Measurements from ENCODE around the gene DCBLD1.

The DCBLD1 gene

GRCh38 chr6:117531346-117531745, 48.9 kb downstream of the DCBLD1 start:
- peak; percentile 35 for DNase-seq (ENCODE audit: low read depth)

DNA sequence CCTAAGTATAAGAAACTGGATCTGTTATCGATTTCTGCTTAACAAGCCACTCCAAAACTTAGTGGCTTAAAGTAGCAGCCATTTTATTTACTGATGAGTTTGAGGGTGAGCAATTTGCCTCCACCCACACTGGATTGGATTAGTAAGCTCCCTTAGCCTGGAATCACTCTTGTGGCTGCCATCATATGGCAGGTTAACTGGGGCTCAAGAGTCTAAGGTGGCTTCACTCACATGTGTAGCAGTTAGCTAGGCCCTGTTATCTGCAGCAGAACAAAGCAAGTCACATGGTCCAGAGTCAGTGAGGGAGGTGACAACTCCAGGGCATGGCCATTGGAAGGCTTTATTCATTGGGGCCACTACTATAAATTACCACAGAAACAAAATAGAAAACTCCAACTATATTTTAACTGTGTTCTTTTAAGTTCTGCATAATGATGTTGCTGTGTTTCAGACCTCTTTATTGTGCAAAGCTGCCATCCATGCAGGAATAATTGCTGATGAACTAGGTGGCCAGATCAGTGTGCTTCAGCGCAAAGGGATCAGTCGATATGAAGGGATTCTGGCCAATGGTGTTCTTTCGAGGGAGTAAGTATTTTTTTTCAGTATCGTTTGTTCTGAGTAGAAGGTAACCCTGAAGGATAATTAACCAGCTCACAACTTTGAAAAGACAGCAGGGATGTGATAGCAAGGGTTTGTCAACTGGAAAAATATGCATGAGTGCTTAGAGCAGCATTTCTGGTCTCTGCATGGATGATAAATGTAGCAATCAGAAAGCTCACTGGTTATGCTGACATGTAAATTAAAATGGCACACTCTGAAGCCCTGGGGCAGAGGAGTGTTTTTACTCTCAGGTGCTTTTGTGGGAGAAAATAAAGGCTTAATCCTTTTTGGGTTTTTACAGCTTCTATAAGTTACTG, 49.6 kb downstream of the DCBLD1 start:
- DNase-seq (ENCODE audit: low read depth) = no peak

GRCh38 chr6:117533775-117534174, 51.3 kb downstream of the DCBLD1 start:
- no peak for DNase-seq (ENCODE audit: low read depth)

DNA sequence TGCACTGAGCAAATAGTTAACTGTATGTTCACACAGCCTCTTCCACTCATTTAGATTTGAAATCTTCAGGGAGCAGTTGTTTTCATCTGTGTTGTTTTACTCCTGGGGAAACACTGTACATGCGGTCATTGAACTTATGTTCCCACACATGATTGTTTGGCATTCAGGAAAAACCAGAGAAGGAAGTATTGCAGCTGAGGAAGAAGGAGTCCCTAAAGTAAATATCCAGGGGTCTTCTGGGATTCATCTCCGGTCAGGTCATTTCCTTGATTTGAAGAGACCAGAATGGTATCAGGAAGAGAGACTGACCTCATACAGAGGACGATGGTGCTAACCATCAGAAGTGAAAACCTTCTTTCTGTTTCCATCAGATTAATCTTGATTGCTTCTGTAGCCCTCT, 52.5 kb downstream of the DCBLD1 start:
- DNase-seq (ENCODE audit: low read depth) = no peak

GRCh38 chr6:117536317-117536716, 53.8 kb downstream of the DCBLD1 start:
- peak; percentile 41 for DNase-seq (ENCODE audit: low read depth)

DNA sequence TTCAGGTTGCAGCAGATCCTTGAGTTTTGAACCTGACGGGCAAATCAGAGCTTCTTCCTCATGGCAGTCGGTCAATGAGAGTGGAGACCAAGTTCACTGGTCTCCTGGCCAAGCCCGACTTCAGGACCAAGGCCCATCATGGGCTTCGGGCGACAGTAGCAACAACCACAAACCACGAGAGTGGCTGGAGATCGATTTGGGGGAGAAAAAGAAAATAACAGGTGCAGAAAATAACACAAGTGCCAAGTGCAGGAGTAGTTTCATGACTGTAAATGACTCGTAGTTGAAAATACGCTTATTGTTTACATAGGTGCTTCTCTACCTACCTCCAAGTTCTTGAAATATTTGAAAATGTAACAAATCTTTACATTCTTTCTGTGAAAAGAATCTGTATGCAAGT, 56.1 kb downstream of the DCBLD1 start:
- no peak for DNase-seq (ENCODE audit: low read depth)

GRCh38 chr6:117540670-117541069, 58.2 kb downstream of the DCBLD1 start:
- DNase-seq (ENCODE audit: low read depth) = no peak

- no peak for DNase-seq (ENCODE audit: low read depth)
These were observed 60.0 kb downstream of the DCBLD1 start for GRCh38 chr6:117542493-117542892.

DNA sequence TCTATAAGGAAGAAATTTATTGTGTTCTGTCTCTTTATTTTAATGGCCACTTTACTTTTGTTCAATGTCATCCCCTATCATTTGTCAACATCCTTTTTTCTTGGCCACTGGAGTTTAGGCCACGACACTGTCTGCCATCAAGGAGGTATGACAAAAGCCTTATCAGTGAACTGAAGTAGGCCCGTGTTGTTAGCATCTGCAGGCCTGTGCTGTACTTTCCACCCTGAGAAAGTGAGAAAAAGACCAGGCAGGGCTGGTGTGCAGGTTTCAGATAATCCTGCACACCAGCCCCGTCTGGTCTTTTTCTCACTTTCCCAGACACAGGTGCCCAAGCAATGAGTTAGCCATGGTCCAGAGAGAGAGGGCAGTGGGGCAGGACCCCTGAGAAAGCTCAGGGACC, 62.2 kb downstream of the DCBLD1 start:
- DNase-seq (ENCODE audit: low read depth) = no peak

GRCh38 chr6:117545161-117545595, 62.7 kb downstream of the DCBLD1 start:
- DNase-seq (ENCODE audit: low read depth) = no peak

DNA sequence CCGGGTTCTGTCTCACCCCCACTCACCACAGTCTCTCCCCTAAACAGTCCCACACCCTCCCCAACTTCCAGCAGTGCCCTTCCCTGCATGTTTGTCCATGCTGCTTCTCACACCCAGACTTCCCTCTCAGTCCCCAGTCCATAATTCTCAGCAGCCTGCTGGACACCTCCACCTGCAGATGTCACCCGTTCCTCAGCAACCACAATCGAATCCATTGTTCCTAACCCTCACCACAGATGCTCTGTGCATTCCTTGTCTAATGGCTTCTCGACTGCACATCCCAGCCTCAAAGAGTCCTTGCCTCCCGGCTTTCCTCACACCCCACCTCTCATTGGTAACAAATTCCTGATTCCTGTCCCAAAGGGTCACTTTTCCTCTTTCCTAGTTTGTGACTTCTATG, 64.2 kb downstream of the DCBLD1 start:
- DNase-seq (ENCODE audit: low read depth) = no peak

GRCh38 chr6:117547688-117548621, 65.5 kb downstream of the DCBLD1 start:
- peak; percentile 70 for DNase-seq (ENCODE audit: low read depth)

- peak; percentile 70 for DNase-seq (ENCODE audit: low read depth)
These were observed 66.4 kb downstream of the DCBLD1 start for GRCh38 chr6:117548797-117549301.

- DNase-seq (ENCODE audit: low read depth) = no peak
These were observed 67.1 kb downstream of the DCBLD1 start for GRCh38 chr6:117549611-117550010.

- DNase-seq (ENCODE audit: low read depth) = no peak
These were observed 67.7 kb downstream of the DCBLD1 start for GRCh38 chr6:117550078-117550600.

DNA sequence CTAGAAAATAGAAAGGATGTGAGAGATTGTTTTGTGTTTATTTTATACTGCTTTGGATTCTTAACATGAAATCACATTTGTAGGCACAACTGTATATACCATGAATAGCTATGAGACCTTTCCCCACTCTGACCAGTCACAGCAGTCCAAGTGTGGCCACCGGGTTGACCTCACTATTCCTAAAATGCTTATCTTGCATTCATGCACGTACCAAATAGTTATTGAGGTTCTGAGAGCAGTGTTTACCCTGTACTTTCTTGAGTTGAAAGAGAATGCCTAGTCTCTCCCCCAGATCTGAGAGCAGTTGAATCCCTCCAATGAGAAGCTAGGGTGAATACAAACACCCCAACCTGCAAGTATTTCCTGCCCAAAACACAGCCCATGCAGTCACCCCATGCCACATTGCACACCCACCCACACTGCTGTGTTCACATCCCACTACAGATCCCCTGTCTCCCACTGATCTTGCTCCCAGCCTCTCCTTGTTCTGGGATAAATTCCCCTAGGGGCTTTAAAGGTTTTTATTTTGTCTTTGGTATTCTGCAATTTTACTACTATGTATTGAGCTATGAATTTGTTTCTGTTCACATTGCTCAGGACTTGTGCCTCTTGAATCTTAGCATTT, 68.3 kb downstream of the DCBLD1 start:
- DNase-seq (ENCODE audit: low read depth) = no peak

DNA sequence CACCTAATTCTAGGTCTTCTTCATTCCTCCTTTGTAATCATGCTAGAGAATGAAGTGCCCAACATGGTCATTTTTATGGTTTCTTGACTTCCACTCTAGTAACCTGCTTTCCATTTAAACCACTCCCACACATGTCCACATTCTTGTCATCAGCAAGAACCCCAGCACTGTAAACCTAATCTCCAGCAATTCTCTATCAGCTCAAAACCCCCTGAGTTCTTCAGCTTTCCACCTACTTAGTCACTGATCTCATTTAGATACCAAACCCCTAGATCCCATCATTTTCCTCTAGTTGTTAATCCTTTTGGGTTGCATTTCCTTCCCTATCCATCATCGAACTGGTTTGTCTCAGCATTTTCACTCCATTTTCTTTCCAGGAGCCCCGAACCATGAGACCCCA, 70.1 kb downstream of the DCBLD1 start:
- DNase-seq (ENCODE audit: low read depth) = peak; percentile 25

DNA sequence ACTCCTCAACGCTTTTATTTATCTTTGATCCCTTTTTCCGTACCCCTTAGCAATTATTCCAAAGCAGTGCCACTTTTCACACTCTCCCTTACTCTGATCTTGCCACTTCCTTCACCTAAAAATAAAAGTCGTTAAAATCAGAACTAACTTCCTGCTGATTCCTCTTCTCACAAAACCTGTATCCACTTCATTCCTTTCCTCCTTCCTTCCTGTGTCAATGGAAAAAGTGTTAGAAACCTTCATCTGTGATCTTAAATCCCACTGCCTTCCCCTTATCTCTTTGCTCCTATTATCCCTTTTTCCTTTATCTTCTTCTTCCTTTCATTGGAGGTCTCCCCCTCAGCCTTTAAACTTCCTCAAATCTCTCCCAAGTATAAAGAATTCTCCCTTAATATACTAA, 70.7 kb downstream of the DCBLD1 start:
- no peak for DNase-seq (ENCODE audit: low read depth)

GRCh38 chr6:117555262-117555849, 72.9 kb downstream of the DCBLD1 start:
- DNase-seq (ENCODE audit: low read depth) = no peak

DNA sequence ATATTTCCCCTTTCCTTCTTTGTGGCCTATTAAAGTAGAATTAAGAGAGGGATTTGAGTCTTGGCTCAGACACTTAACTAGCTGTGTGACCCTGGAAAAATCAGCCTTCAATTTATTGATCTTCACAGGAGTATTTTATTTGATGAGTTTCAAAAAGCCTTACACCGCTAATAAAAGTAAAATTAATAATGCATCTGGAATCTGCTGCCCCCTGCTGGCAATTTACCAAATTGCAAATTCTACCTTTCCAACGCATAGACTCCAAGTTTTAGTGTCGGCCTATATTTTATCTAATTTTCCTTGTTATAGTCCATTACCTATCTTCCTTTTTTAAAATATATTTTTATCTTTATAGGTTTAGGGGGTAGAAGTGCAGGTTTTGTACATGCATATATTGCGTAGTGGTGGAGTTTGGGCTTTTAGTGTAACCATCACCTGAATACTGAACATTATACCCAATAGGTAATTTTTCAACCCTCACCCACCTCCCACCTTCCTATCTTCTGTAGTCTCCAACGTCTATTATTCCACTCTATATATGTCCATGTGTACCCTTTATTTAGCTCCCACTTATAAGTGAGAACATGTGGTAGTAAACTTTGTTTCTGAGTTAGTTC, 73.5 kb downstream of the DCBLD1 start:
- peak; percentile 50 for DNase-seq (ENCODE audit: low read depth)

DNA sequence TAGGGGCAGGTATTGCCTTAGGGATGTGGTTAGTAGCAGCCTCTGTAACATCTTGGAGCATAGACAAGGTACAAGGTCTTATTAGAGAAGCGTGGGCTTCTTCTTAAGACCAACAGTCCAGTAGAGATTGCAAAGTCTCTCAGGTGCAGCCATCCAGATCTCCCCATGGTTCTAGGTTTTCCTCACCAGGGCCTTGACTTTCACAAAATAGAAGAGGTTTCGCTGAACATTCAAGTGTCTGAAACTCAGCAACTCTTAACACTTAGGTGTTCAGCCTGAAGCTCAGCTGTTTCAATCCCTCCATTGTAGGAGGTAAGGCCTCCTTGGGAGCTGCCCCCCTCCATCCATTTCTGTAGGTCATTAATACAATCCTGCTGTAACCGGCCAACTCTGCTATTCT, 75.5 kb downstream of the DCBLD1 start:
- no peak for DNase-seq (ENCODE audit: low read depth)
